Calu3 (cell line): ENCODE measurements around the gene GRIN3A. TPM values are rescaled to one million over a fixed set of nuclear protein-coding genes. Genes with fewer than 3 reads are reported as not detected.

Source experiments
- BruUV-seq: library from RNA; stranded (reverse); fragments of 400-500 nt; replicated peaks from 2 replicates; lab custom pipeline; 2021; lab: Mats Ljungman, UMichigan
- CTCF ChIA-PET: fragments of 300-600 bp; sonication (Branson Sonifier 250); formaldehyde crosslinking; loops from one replicate; lab custom pipeline; 2022; ENCODE audit warnings: antibody characterized with exemption; lab: Charles Lee
- DNase-seq: peaks from one replicate; pipeline ENCODE4 v3.0.0; 2022
- H3K27ac Mint-ChIP-seq: one replicate; pipeline ENCODE4 v1.8.0; 2022; ENCODE audit warnings: mixed read lengths; ENCODE audit not compliant: unreplicated experiment
- H3K27me3 Mint-ChIP-seq: one replicate; pipeline ENCODE4 v1.8.0; 2022; ENCODE audit warnings: mixed read lengths; ENCODE audit not compliant: unreplicated experiment
- H3K36me3 Mint-ChIP-seq: one replicate; pipeline ENCODE4 v1.8.0; 2022; ENCODE audit warnings: mild to moderate bottlenecking, moderate library complexity, mixed read lengths; ENCODE audit not compliant: insufficient read depth, unreplicated experiment
- H3K4me1 Mint-ChIP-seq: one replicate; pipeline ENCODE4 v1.8.0; 2022; ENCODE audit warnings: mild to moderate bottlenecking, low read depth, mixed read lengths; ENCODE audit not compliant: unreplicated experiment
- H3K4me3 Mint-ChIP-seq: one replicate; pipeline ENCODE4 v1.8.0; 2022; ENCODE audit warnings: mild to moderate bottlenecking, low read depth, moderate library complexity, mixed read lengths; ENCODE audit not compliant: unreplicated experiment
- H3K9me3 Mint-ChIP-seq: one replicate; pipeline ENCODE4 v1.8.0; 2022; ENCODE audit warnings: low read depth, mixed read lengths; ENCODE audit not compliant: unreplicated experiment
- intact Hi-C: fragments of 100-400 bp; cut with micrococcal nuclease; formaldehyde crosslinking; loops from one replicate; pipeline ENCODE4 v1.10.0; 2022; ENCODE audit not compliant: unreplicated experiment
- total RNA-seq: library from RNA; stranded (reverse); gene quantifications from 2 replicates; pipeline ENCODE4 v1.2.3, GENCODE V29; 2022
- TF ChIP-seq, protein P1 (sequence below): fragments of 200-600 bp; IDR thresholded peaks from one replicate; pipeline ENCODE4 v1.8.0; 2022; ENCODE audit warnings: antibody characterized with exemption; ENCODE audit not compliant: unreplicated experiment

GRIN3A gene
- total RNA-seq, 1 experiment from 2014 or later: not detected

DNA sequence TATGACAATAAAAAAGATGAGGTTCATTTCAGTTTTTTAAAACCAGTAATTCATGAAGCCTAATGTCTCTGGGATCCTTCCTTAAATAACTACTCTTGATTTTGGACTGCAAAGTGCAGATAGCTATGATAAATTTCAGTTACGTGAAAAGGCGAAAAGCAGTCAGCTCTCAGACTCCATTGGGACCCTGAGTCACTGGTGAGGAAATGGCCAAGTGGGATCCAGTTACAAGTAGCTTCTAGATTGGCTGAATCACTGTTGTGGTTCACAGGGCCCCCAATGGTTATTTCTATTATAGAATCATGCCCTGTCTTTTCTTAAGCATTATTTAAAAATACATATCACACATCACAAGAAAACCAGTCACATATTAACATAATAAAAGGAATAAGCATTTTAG, 112.6 kb downstream of the GRIN3A start:
- CTCF ChIA-PET: interaction anchor here (0.6 kb wide), 1 partner anchor 38 kb away, joined by 4 read pairs; no protein-coding TSS in a partner anchor
- Mint-ChIP-seq H3K27ac (no peak overlapping the region), H3K9me3 (no peaks in the 10 kb centered on the region), H3K36me3 (no peaks in the 10 kb centered on the region), H3K4me3 (no peak overlapping the region), H3K27me3 (no peaks in the 10 kb centered on the region), H3K4me1 (no peaks in the 10 kb centered on the region)
- TF ChIP-seq, protein P1, sequence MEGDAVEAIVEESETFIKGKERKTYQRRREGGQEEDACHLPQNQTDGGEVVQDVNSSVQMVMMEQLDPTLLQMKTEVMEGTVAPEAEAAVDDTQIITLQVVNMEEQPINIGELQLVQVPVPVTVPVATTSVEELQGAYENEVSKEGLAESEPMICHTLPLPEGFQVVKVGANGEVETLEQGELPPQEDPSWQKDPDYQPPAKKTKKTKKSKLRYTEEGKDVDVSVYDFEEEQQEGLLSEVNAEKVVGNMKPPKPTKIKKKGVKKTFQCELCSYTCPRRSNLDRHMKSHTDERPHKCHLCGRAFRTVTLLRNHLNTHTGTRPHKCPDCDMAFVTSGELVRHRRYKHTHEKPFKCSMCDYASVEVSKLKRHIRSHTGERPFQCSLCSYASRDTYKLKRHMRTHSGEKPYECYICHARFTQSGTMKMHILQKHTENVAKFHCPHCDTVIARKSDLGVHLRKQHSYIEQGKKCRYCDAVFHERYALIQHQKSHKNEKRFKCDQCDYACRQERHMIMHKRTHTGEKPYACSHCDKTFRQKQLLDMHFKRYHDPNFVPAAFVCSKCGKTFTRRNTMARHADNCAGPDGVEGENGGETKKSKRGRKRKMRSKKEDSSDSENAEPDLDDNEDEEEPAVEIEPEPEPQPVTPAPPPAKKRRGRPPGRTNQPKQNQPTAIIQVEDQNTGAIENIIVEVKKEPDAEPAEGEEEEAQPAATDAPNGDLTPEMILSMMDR: no peak
- no TSS peak for BruUV-seq
- intact Hi-C loops: no loop called here
- DNase-seq: no peak

DNA sequence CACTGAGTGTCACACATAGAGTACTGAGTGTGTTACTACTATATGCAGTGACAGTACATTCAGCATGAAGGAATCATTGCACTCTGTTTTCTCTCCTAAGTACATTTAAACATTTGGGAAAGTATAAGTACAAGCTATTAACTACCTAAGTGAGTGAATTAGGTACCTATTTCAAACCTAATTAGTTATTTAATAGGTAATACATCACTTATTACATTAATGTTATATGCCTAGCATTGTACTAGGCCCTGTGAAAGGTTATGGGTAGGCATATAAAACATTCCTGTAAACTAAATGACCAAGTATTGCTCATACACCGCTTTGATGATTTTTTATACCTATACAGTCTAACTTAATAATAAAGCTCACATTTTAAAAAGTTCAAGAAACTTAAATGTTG, 118.0 kb downstream of the GRIN3A start:
- intact Hi-C loops: no loop called here
- Mint-ChIP-seq H3K4me3 (no peak overlapping the region), H3K27ac (no peak overlapping the region), H3K36me3 (no peaks in the 10 kb centered on the region), H3K27me3 (no peaks in the 10 kb centered on the region), H3K4me1 (no peaks in the 10 kb centered on the region), H3K9me3 (no peaks in the 10 kb centered on the region)
- TF ChIP-seq, protein P1: no peak
- no peak for DNase-seq
- no TSS peak for BruUV-seq
- CTCF ChIA-PET: no interaction called here

DNA sequence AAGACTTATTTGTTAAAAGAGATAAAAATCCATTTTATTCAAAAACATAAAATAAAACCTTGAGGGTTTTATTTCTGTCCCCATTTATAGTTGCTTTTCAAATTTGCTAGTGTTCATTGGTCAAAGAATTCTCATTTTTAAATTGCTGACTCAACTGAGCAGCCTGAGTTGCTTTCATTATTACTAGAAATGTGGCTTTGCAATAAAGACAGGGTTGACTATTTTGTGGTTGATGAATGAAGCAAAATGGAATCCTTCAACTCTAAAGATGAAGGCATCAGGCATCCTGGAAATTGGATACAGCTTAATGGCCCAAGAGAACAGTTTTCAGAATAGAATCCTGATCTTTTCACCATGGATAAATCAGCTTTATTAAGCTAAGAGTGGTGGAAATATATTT, 119.7 kb downstream of the GRIN3A start:
- Mint-ChIP-seq H3K27ac (no peak overlapping the region), H3K36me3 (no peaks in the 10 kb centered on the region), H3K4me3 (no peak overlapping the region), H3K27me3 (no peaks in the 10 kb centered on the region), H3K4me1 (no peaks in the 10 kb centered on the region), H3K9me3 (no peaks in the 10 kb centered on the region)
- intact Hi-C loops: no loop called here
- TF ChIP-seq, protein P1: no peak
- DNase-seq: no peak
- CTCF ChIA-PET: no interaction called here
- BruUV-seq: no TSS peak

DNA sequence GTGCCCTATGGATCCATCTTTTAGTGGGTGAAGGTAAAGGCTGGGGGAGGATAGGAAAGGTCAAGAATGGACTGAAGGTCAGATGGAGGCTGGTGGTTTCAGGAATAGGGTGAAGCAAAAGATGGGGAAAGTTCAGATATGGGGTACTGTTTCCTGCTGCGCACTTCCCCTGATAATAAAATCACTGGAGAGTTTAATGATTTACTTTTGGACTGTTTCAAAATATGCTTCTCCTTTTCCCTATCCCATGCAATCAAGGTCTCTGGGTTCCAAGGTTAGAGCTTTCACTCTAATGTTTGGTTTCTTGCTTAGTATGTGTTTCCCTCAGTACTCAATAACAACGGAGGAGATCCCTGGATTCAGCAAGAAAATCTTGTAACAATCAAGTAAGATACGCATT, 132.9 kb downstream of the GRIN3A start:
- intact Hi-C loops: no loop called here
- no peak overlapping the region for H3K27ac Mint-ChIP-seq
- BruUV-seq: no TSS peak
- no peak overlapping the region for H3K4me3 Mint-ChIP-seq
- no peaks in the 10 kb centered on the region for H3K9me3 Mint-ChIP-seq
- DNase-seq: no peak
- no peaks in the 10 kb centered on the region for H3K36me3 Mint-ChIP-seq
- CTCF ChIA-PET: no interaction called here
- TF ChIP-seq, protein P1: no peak
- H3K27me3 Mint-ChIP-seq: peaks cover 12% of the 10 kb centered on the region
- no peaks in the 10 kb centered on the region for H3K4me1 Mint-ChIP-seq
